LHCN-M2 (cell line): ENCODE results near the gene TEX264. TPM values are rescaled to one million over a fixed set of nuclear protein-coding genes. Genes with fewer than 3 reads are reported as not detected.
A peak's percentile ranks its signal among the peaks of the same experiment; 100 is the strongest.
"Not testable (repeated sequence)": the region's sequence is repeated elsewhere in the genome, so short reads cannot be mapped to it uniquely, and the experiment has no call there.

ENCODE experiments used
- DNase-seq: peaks from one replicate; pipeline ENCODE4 v3.0.0-alpha.2; 2012; ENCODE audit warnings: low read depth
- polyA plus RNA-seq: library from polyadenylated mRNA; unstranded; fragments of >200 nt; gene quantifications from one replicate; pipeline ENCODE4 v1.2.1, GENCODE V29; 2012; ENCODE audit warnings: missing spikeins
- total RNA-seq: library from RNA; depleted of rRNA; stranded (reverse); fragments of >200 nt; gene quantifications from 2 replicates; pipeline ENCODE4 v1.2.3, GENCODE V29; 2014; rRNA removed

Gene TEX264
- 72.7 and 79.6 TPM in 2 replicates for total RNA-seq
- 63.8 TPM for polyA plus RNA-seq

GRCh38 chr3:51670823-51671733 is at the start of gene TEX264:
Gene TEX264, plus strand, starts transcription at chr3:51671252. Its CDS starts 3,053 bp downstream, at chr3:51674305.
- peak; percentile 79 for DNase-seq

GRCh38 chr3:51622413-51622812 is 48.6 kb upstream of the TEX264 start:
- peak; percentile 57 for DNase-seq

GRCh38 chr3:51622868-51623267 is 48.2 kb upstream of the TEX264 start:
- DNase-seq: peak; percentile 71

GRCh38 chr3:51630513-51630912 is 40.5 kb upstream of the TEX264 start:
- DNase-seq: no peak

GRCh38 chr3:51637144-51637940 is 33.7 kb upstream of the TEX264 start:
- no peak for DNase-seq

- peak; percentile 56 for DNase-seq
Measured at GRCh38 chr3:51637941-51638471, 33.0 kb upstream of the TEX264 start.

GRCh38 chr3:51642462-51642861 is 28.6 kb upstream of the TEX264 start:
- no peak for DNase-seq

- no peak for DNase-seq
Measured at GRCh38 chr3:51646091-51646490, 25.0 kb upstream of the TEX264 start.

- DNase-seq: not testable (repeated sequence)
Measured at GRCh38 chr3:51652103-51652502, 18.9 kb upstream of the TEX264 start.

- not testable (repeated sequence) for DNase-seq
Measured at GRCh38 chr3:51653409-51653808, 17.6 kb upstream of the TEX264 start.

GRCh38 chr3:51657234-51657633 is 13.8 kb upstream of the TEX264 start:
- no peak for DNase-seq

- DNase-seq: no peak
Measured at GRCh38 chr3:51659942-51660341, 11.1 kb upstream of the TEX264 start.

GRCh38 chr3:51662456-51662855 is 8.6 kb upstream of the TEX264 start:
- DNase-seq: no peak

- no peak for DNase-seq
Measured at GRCh38 chr3:51668756-51669155, 2.3 kb upstream of the TEX264 start.

GRCh38 chr3:51669241-51670052 is 1.6 kb upstream of the TEX264 start:
- DNase-seq: peak; percentile 67

- DNase-seq: no peak
Measured at GRCh38 chr3:51670053-51670822, 814 bp upstream of the TEX264 start.

- DNase-seq: peak; percentile 54
Measured at GRCh38 chr3:51671734-51672475, 853 bp downstream of the TEX264 start.

- no peak for DNase-seq
Measured at GRCh38 chr3:51673181-51673801, 2.2 kb downstream of the TEX264 start.
